GM18505 (cell line): ENCODE measurements around the gene SPATA21.

Experiments
- ATAC-seq: cut with Tn5 transposase; IDR thresholded peaks from one replicate; pipeline ENCODE4 v1.9.1; 2021; ENCODE audit not compliant: unreplicated experiment
- POLR2A ChIP-seq: IDR thresholded peaks from 4 replicates; pipeline ENCODE4 v1.6.1; 2011; ENCODE audit warnings: borderline replicate concordance; ENCODE audit not compliant: insufficient read depth, insufficient read length; ENCODE audit errors: extremely low read depth

SPATA21 gene

DNA sequence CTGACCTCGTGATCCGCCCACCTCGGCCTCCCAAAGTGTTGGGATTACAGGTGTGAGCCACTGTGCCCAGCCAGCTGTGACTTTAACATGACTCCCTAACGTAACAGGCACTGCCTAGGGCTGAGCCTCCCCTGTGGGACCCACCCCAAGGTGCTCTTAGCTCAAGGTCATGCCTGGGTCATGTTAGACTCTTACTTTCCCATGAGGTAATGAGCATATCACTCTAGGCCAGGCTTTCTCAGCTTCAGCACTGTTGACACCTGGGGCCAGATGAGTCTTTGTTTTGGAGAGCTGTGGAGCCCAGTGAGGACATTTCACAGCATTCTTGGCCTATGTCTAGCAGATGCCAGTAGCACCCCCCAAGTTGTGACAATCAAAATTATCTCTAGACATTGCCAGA is 7.8 kb upstream of the SPATA21 start:
- no peak for TF ChIP-seq POLR2A
- no peak for ATAC-seq

DNA sequence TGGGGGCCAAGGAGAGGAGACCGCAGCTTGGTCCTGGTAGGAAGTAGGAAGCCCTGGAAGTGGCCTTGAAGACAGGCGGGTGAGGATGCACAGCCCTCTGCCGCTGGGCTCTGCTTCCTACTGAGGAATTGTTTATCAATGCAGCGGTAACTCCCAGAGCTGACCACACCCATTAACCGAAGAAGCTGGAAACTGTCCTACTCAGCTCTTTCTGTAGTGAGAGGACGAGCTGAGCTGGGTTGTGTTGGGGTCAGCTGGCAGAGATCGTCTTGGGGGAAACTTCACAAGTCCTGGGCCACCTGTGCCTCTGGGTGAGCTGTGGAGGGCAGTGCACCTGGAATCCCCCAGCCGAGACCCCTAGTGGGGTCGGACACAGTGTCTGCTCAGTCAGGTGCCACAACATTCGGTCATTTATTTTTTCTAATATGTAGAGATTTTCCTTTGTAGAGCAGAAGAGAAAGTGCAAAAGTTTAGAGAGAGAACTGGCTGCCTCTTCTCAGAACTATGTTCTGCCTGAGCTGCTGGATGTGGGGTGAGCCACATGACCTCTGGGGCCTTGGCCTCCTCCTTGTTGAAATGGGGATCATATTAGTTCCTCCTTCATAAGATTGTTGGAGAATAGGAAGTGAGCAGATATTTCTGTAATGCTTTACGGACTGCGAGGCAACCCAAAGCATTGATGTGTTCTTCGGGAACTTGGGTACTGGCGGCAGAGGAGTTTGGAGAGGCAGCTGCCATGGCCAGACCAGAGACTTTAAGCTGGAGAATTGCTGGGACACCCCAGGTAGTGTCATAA is 6.9 kb upstream of the SPATA21 start:
- TF ChIP-seq POLR2A: no peak
- no peak for ATAC-seq

DNA sequence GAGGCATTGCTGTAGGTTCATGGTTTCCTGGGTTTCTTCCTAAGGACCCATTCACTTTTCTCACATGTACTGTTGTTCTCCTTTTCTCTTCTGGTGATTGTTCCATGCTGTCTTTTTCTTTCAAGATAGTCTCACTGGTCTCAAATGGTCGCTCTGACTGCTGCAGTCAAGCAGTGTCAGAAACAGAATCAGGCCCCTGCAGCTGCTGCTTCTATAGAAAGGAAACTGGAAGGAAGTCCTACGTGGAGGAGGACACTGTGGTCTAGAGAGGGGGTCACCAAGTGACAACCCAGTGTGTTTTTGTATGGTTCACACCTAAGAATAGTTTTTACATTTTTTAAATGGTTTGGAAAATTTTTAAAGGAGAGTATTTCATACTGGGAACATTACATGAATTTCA is 5.7 kb upstream of the SPATA21 start:
- ATAC-seq: no peak
- no peak for TF ChIP-seq POLR2A

DNA sequence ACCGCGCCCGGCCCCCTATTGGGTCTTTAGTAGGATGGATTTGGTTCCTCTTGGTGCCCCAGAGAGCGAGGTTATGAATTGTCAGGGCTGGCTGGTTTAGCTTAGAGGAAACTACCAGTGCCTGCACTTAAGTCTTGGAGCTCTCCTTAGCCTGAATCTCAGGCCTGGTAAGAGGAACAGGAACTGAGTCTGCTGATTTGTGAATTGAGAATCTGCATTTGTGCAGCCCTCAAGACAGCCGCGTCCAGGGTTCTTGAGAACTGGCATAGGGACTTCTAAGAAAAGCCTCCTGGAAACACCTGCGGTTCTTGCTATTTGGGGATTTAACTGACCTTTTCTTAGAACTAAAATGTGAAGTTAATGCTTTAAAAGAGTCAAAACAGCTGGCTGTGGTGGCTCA is 5.0 kb upstream of the SPATA21 start:
- TF ChIP-seq POLR2A: no peak
- no peak for ATAC-seq

DNA sequence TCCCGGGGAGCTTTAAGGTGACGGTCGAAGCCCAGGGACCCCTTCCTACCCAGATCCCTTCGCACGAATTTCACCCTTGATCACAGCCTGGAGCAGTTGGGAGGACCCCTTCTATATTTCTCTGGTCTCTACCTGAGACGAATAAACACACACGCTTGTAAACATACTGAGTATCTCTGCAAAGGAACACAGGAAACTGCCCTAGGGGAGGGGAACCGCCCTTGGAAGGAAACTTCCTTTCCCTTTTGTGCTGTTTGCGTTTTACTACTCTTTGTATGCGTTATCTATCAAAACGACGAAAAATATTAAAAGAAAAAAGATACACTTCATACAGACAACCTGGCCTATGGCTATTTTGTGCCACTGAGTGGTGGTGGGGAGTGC is 4.0 kb upstream of the SPATA21 start:
- ATAC-seq: no peak
- no peak for TF ChIP-seq POLR2A

DNA sequence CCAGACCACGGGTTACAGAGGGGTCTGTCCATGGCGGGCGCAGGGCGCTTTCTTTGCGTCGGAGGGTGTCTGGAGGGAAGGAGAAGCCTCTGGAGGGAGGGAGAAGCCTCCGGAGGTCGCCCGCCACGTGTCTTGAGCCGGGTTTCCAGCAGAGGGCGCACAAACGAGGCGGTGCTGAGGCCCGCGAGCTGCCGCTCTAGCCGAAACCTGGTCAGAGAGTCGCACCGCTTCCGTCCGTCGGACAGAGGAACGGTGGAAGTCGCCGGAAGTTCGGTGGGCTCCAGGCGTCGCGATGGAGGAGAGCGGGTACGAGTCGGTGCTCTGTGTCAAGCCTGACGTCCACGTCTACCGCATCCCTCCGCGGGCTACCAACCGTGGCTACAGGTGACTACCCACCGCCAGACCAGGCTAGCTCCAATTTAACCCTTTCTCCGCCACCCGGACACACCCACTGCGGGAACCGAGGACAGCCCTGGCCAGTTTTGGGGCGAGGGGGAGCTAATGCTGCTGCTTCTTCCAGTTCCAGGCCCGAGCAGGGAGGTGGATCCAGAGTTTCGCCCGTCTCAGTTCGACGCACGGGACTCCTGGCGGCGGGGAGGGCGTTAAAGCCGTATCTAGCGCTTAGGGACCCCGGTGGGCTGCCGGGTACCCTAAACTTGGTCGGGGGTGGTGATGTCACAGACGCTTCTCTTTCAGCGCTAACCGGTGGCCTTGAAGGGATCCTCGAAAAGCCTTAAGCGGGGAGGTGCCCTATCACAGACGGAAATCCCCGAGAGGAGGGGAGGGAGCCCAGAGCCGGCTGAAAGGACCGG is 3.5 kb upstream of the SPATA21 start, which contains the start of gene NECAP2:
NECAP2 (plus strand) TSS at position 255 of the 812 bp plus-strand sequence; CDS start at position 293, 38 bp downstream.
- TF ChIP-seq POLR2A: peak; percentile 97
- ATAC-seq: peak; percentile 77

DNA sequence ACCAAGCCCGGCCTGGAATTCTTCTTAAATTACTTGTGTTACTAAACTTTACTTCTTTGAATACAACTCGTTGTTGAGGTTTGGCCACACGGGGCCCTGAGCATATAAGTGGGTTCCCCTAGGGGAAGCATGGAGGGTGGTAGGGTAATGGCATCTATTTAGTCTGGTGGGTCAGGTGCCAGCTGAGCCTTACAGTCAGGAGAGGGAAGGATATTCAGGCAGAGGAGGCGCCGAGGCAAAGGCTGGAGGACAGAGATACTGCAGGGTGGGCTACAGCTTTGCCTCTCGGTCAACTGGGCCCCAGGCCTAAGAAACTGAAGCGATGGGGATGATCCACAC is 2.9 kb upstream of the SPATA21 start:
- TF ChIP-seq POLR2A: no peak
- ATAC-seq: no peak

DNA sequence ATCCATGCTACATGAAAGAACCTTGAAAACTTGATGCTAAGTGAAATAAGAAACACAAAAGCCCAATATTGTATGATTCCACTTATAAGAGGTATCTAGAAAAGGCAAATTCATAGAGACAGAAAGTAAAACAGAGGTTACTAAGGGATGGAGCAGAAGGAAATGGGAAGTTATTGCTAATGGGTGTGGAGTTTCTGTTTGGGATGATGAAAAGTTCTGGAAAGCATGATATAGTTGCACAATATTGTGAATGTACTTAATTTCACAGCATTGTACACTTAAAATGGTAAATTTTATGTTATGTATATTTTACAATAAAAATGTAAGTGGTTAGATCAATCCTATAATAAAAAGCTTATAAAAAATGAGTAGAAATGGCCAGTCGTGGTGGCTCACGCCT is 1.7 kb upstream of the SPATA21 start:
- TF ChIP-seq POLR2A: no peak
- no peak for ATAC-seq

DNA sequence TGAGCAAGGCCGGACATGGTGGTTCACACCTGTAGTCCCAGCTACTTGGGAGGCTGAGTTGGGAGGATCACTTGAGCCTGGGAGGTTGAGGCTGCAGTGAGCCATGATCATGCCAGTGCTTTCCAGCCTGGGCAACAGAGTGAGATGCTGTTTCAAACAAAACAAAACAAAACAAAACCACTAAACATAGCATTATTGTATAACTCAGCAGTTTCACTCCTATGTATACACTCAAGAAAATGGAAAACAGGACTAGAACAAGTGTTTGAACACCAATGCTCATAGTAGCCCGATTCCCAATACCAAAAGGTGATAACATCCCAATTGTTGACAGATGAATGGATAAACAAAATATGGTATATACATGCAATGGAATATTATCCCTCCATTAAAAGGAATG is 1.3 kb upstream of the SPATA21 start:
- no peak for ATAC-seq
- no peak for TF ChIP-seq POLR2A

DNA sequence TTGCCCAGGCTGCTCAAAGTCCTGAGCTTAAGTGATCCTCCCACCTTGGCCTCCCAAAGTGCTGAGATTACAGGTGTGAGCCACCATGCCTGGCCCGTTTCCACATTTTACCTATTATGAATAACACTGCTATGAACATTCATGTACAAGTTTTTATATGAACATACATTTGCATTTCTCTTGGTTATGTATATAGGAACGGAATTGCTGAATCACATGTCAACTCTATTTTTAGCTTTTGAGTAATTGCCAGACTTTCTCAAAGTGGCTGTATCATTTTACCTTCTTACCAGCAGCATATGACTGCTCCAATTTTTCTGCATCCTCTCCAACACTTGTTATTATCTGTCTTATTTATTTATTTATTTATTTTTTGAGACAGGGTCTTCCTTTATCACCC is 2.7 kb downstream of the SPATA21 start:
- no peak for ATAC-seq
- TF ChIP-seq POLR2A: no peak

DNA sequence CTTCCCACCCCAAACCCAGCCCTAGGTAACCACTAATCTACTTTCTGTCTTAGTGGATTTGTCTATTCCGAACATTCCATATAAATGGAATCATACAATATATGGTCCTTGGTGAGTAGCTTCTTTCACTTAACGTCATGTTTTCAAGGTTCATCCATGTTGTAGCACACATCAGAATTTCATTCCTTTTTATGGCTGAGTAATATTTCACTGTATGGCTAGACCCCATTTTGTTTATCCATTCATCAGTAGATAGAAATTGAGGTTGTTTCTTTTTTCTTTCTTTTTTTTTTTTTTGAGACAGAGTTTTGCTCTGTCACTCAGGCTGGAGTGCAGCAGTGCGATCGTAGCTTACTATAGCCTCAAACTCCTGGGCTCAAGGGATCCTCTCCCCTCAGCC is 3.2 kb downstream of the SPATA21 start:
- no peak for TF ChIP-seq POLR2A
- ATAC-seq: no peak

DNA sequence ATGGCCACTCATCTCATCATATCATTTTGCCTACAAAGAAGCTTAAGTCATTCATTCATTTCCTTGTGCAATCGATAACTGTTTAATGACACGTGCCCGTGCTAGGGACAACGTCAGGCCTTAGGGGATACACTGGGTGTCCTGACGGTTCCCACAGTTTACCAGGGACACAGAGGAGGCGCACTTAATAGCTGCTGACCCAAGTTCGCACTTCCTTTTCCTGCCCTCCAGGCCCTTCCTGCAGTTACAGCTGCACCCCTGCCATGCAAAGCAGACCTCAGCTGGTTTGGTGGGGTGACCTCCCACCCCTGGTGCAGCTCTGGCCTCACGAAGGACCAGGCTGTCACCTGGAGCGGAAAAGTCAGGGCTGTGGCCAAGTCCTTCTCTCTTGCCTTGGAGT is 4.2 kb downstream of the SPATA21 start:
- TF ChIP-seq POLR2A: no peak
- ATAC-seq: no peak

DNA sequence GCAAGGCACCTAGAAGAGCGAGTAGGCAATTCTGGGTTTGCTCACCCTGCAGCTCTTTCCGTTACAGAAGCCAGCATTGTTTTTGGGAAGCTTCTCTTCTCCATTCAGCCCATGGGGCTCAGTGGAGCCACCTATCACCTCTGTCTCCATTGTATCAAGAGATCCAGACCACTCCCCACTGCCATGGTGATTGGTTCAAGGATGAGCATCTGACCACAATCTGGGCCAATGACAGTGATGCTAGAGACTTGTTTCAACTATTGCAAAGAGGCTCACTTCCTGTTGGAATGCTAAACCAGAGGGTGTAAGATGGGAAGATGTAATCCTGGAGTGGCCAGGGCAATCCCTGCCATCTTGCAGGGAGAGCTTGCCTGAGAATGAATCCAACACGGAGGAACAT is 6.6 kb downstream of the SPATA21 start:
- ATAC-seq: no peak

DNA sequence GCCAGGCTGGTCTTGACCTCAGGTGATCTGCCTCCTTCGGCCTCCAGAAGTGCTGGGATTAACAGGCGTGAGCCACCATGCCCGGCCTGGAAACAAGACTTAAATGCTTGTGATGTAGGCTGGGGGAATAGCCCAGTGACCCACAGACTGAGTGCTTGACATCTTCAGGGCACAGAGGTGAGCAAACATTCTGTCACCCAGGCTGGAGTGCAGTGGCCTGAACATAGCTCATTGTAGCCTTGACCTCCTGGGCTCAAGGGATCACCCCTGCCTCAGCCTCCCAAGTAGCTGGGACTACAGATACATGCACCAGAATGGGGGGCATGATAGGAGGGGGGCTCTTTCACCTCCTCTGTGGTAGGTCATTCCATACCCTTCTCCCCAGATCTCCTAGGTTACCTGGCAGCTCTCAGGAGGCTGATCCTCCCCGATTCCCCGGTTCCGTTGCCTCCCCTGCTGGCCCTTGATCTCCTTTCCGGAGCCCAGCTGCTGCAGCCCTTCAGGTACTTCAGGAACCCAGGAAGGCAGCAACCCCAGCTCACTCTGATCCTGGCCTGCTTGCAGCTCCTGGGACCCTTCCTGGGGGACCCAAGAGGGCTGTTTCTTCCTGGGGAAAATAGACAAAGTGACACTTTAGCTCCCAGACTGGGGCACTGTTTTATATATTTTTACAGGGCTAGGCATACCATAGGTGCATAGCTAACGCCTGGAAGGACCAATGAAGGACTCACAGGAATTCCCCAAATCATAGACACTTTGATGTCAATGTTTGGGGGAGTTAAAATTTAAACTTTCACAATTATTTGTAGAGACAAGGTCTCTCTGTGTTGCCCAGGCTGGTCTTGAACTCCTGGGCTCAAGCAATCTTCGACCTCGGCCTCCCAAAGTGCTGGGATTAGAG is 11.8 kb downstream of the SPATA21 start:
- TF ChIP-seq POLR2A: no peak
- ATAC-seq: no peak

More for the DNA sequence above, 6.6 kb downstream of the SPATA21 start:
- no peak for TF ChIP-seq POLR2A

DNA sequence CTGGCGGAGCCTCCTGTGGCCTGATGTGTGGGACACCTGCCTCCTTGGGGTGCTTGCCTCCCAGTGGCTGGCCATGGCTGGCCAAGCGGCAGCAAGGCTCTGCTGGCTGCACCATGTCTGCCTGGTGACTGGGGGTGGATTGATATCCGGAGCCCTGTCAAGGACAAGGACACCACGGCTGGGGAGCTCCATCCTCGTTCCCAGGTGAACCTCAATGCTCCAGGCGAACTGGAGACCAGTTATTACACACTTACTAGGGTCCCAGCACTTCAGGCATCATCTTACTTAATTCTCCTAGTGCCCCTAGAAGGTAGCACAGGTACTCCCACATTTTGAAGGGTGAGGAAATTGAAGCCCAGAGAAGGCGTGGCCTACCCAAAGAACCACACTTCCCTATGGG is 15.2 kb downstream of the SPATA21 start:
- no peak for TF ChIP-seq POLR2A
- ATAC-seq: no peak
